ENCODE results near the gene OPCML. TPM values are rescaled to one million over a fixed set of nuclear protein-coding genes. Genes with fewer than 3 reads are reported as not detected.

OPCML gene
- total RNA-seq, 1 donor from 2014 or later: 0.10 TPM

DNA sequence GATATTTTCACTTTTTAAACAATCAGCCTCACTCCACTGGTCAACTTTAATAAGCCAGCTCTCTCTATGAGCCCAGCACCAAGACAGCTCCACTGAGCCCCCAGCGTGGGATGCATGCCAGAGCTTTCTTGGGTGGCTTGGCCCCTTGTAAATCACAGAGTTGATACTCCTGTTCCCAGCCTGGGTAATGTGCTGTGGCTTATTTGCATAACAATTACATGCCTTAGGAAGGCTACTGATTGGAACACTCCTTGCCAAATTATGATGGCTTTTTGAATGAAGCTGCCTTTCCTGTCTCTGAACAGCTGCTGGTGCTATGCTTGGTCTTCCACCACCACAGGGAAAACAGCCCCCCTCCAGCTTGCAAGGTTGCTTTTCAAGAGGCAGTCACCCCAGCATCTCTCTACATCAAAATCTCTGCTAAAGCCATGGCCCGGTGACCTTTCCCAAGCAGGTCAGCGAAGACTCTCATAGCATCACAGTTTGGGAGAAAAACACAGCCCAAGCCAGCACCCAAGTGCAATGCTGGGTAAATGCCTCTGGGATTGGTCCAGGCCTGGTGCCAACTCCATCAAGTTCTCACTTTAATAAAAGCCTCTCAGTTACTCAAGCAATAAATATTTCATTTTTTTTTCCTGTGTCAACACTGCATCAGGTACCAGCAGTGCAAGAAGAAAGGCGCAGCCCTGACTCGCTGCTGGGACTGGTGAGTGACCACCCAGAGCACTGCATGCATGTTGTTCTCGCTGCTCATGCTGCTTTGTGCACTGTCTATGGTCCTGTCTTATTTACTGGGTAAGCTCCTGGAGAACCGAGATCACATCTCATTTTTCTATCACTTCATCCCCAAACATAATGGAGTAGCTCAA, 549.3 kb downstream of the OPCML start:
- no peak for DNase-seq (ENCODE audit: low spot score)

DNA sequence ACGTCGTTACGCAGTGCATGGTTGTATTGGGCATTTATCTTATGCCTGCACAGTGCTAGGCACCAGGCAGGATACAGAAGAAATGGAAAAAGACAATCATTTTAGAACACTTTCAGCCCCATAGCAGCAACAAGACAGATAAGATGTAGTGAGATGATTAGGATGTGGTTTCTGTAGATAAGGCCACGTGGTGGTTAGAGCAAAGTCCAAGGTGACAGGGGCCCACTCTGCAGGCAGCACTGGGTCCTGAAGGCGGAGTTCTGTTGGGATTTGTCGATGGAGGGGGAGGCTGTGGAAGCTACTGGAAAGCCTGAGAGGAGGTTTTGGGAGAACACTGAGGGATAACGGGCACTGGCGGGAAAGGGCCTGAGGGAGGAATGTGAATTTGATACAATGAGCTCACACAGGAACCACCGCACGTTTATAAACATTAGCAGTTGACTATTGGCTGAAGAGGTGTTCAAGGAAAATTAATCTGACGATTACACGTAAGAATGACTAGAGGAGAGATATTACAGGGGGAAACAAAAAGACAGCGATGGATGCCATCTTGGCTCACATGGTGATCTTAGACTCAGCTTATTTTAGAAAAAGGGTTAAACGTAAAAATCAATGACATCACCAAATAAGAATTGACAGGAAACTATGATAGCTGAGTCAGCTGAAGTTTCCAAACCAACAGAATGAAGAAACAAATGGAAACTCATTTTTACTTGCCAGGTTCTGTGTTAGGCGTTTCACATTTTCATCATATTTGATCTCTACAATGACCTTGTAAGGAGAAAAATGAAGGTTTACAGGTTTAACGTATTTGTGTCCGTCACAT, 551.0 kb downstream of the OPCML start:
- no peak for DNase-seq (ENCODE audit: low spot score)

DNA sequence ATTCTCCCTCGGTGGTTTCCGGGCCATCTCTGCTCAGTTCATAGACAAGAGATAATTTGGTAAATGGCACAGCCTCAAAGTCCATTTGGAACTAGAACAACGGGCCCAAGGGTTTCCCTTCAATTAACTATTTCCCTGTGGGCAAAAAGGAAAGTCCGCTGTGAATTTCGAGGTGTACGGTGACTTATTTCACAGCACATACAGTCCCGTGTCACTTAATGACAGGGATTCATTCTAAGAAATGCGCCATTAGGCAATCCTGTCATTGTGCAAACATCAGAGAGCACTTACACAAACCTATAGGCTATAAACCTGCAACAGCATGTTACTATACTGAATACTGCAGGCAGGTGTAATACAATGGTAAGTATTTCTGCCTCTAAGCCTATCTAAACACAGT, 551.6 kb downstream of the OPCML start:
- no peak for DNase-seq (ENCODE audit: low spot score)

DNA sequence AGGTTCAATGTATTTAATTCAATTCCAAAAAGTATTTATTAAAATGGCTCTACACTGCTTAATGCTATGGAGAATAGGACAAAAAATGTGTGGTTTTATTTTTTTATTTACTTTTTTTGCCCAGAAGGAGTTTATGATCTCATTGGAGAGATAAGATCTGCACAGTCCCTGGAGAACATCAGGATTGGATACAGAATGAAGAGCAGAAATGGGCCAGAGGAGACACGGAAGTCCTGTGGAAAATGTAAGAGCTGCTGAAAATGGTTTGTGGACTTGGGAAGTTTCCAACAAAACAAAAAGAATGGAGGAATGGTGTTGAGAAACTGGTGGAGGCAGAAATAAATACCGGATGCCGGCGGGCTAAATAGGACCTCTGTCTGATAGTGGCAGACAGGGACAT, 554.6 kb downstream of the OPCML start:
- DNase-seq (ENCODE audit: low spot score): no peak

DNA sequence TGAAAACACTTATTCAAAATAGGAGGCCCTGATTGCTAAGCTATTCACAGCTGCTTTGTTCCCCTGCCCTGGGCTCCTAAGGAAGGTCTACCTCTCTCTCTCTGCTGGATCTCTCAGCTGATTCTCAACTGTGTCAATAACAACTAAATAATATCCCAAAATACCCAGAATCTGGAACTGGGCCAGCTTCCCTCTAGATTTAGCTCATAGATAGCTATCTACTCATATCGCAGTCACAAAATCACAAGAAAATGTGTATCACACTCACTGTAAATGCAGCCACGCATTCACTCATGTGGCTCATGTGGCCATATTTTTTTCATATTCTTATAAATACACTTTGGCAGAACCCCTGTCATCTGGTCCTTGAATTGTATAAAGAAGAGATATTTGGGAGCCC, 555.1 kb downstream of the OPCML start:
- no peak for DNase-seq (ENCODE audit: low spot score)

DNA sequence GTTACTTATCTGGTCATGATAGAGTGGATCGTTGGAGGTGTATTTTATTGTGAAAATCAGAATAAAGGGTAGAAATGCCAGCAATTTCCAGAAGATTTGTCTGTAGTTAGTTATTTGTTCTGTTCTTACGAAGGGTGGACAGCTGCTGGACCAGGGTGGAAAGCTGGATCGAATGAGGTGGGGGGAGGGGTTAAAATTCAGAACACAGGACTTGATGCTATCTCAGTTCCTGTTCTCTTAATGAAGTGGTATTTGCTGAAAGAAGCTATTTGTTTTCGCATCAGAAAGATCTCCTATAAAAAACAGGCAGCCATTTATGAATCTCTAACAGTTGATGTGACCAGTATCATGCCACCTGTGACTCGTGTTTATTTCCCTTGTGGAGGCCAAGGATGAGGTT, 556.2 kb downstream of the OPCML start:
- no peak for DNase-seq (ENCODE audit: low spot score)

DNA sequence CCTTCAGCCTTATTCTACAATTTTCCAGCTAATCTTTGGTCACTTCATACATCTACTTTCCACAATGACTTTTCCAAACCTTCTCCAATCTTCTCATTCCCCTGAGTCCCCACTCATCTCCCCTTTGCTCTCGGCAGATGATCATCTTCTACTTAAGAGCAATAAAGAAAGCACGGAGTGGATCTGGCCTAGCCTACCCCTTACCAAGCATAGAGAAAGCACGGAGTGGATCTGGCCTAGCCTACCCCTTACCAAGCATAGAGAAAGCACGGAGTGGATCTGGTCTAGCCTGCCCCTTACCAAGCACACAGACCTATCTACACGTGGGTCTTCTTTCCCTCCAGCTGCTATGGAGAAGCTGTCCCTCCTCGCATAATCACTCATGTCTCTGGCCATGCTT, 558.6 kb downstream of the OPCML start:
- no peak for DNase-seq (ENCODE audit: low spot score)

DNA sequence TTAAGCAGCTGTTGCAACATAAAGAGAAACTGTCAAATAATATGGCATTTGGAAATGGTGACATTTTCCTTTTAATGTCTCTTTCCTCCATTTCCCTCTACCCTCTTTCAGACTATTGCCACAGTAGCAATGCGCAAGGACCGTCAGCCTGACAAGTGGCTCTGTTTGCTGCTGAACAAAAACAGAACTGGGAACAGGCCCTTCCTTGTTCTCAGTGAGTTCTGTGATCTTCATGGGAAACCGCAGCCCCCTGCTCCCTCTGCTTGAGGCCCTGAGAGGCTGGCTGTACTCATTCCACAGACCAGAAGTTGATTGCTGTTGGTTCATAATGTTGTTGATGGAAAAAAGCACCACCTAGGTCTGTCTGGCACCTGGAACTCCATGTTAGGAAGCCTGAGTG, 559.7 kb downstream of the OPCML start:
- DNase-seq (ENCODE audit: low spot score): no peak

DNA sequence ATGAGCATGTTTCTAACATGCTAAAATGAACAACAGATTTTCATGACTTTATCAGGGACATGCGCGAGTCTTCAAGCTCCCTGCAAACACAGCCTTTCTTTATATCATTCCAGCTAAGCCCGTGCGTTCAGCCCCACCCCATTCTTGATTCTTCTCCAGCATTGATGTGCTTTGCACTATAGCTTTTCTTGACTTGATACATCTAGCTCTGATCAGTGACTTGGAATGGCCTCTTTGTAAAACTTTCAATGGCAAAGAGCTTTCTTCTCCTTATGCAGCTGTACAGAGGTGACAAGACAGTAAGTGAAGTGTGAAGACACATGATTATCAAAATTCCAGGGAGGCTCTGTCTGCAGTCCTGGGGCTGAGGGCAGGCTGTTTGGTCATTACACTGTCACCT, 561.0 kb downstream of the OPCML start:
- DNase-seq (ENCODE audit: low spot score): no peak

DNA sequence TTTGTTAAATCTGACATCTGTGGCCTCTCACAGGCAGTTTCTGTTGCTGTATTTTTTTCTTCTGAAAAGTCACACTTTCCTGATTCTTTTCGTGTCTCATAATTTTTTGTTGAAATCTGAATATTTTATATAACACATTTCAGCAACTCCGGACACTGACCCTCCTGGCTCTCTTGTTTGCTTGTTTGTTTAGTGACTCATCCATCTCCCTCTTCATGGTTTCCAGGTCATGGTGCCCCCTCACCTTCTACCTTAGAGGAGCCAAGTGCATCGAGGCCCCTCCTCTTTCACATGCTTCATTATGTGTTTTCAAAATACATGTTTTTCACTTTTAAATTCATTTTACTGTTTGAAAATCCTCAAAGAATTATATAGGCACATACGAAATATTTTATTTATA, 562.4 kb downstream of the OPCML start:
- no peak for DNase-seq (ENCODE audit: low spot score)

DNA sequence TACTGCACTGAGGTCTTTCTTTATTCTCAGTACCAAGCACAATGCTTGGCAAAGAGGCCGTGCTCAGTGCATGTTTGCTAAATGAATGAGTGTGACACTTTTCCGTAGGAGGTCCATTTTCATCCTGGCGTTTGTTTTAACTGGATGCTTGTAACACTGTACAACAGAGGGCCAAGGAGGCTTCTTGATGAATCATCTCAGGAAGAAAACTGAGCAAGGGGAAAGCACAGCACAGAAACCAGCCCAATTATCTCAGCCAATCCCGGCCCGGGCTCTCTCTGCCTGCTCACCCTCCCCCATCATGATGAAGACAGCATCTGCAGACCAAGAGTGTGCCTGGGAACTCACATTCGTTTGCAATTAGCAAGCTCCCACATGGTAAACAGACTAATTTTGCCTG, 570.3 kb downstream of the OPCML start:
- no peak for DNase-seq (ENCODE audit: low spot score)

DNA sequence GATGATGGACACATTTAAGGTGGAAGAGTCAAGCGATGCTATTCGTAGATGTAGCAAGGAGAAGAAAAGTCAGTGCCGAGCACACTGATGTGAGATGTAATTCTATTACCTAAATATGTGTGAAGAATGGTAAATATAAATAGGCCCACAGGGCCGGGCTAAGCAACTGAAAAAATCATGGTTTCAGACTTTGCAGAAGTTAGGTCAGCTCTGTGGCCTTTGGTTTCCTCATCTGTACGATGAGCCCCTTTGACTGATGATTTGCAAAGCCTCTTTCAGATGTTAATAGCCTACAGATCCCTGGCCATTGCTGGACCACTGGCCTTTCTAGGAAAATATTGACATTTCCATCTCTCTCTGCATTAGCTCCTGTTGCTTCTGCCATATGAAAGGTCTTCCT, 570.8 kb downstream of the OPCML start:
- no peak for DNase-seq (ENCODE audit: low spot score)

DNA sequence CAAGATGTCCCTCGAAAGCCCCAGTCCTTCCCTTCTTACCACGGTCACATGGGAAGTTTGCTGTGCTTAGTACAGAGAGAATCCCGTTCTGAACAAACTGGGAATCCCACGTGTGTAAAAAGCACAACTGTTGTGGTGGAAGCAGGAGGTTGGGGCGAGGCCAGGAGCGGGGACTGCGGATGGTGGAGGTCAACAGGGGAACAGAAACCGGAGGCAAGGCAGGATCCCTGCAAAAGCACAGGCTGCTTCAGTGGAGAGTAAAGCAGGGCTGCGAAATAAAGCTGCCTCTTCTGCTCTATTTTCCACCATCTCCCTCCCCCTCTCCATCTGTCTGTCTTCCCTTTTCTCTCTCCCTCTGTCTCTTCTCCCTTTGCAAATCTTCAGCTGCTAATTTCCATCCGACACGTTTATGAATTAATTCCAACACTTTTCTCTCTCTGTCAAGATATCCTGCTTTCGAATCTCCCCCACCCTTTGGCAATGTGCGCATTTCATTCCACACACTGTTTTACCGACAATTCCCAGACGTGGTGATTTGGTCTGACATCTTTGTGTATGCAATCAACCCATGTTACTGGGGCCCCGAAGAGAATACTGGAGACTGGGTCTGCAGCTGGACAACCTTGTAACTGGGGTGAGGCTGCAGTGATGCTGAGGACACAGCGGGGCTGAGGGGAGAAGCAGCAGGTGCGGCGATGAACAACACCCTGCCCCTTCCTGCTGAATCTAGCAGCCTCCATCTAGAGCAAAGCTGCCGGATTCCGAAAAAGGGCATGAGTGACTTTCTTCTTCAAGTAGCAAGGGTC, 571.8 kb downstream of the OPCML start:
- DNase-seq (ENCODE audit: low spot score): no peak

DNA sequence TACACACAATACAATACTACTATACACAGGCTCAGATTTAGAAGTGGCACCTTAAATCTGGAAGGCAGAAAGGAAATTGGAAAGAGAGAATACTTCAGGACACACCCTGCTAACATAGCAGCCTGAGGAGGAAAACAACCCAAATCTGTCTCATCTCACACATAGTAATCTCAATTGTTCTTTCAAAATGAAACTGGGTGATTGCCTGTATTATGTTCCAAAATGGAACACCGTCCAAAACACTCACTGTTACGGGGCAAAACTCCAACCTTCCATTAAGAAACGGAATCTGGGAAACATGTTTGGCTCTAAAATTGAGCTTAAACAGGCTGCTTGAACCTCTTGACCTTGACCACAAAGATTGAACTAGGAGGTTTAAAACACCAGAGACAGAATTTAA, 572.6 kb downstream of the OPCML start:
- no peak for DNase-seq (ENCODE audit: low spot score)

DNA sequence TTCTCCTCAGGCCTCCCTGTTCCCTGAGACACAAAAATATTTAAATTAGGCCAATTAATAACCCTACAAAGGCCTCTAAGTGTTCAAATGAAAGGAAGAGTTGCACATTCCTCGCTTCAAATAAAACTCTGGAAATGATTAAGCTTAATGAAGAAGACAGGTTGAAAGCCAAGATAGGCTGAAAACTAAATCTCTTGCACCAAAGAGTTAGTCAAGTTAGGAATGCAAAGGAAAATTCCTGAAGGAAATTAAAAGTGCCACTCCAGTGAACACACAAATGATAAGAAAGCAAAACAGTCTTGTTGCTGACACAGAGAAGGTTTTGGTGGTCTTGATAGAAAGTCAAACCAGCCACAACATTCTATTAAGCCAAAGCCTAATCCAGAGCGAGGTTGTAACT, 574.4 kb downstream of the OPCML start:
- DNase-seq (ENCODE audit: low spot score): no peak

DNA sequence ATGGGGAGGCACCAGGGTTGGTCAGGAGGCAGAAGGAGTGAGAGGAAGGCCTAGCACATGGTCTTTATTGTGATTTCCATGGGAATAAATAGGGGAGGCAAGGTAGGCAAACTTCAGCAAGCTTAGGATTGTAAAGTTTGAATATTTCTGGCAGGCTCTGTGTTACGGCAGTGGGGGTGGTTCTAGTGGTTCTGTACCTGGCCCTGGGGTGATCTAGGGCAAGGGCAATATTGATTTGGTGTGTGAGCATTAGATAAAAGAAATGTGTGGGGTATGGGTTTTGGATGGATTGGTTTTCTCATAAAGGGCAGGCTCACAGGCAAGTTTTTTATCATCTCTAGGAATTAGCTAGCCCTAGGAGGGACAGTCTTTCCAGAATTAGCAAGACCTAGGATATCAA, 584.0 kb downstream of the OPCML start:
- DNase-seq (ENCODE audit: low spot score): no peak

DNA sequence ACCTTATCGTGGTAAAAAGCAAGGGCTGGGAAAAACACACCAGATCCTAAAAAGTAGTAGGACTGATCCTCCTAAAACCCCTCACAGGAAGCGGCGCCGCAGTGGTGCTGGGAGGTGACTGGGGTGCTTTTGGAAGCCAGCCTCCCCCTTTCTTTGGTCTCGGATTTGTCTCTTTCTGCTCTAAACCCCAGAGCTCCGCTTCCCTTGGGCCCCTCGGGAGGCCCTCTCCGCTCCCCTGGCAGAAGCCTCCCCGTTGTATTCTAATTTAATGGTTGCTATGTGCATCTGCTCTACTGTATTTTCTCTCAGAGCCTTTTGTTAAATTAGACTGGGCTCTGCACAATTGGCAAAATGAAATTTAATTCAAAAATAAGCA, 587.7 kb downstream of the OPCML start:
- DNase-seq (ENCODE audit: low spot score): no peak

DNA sequence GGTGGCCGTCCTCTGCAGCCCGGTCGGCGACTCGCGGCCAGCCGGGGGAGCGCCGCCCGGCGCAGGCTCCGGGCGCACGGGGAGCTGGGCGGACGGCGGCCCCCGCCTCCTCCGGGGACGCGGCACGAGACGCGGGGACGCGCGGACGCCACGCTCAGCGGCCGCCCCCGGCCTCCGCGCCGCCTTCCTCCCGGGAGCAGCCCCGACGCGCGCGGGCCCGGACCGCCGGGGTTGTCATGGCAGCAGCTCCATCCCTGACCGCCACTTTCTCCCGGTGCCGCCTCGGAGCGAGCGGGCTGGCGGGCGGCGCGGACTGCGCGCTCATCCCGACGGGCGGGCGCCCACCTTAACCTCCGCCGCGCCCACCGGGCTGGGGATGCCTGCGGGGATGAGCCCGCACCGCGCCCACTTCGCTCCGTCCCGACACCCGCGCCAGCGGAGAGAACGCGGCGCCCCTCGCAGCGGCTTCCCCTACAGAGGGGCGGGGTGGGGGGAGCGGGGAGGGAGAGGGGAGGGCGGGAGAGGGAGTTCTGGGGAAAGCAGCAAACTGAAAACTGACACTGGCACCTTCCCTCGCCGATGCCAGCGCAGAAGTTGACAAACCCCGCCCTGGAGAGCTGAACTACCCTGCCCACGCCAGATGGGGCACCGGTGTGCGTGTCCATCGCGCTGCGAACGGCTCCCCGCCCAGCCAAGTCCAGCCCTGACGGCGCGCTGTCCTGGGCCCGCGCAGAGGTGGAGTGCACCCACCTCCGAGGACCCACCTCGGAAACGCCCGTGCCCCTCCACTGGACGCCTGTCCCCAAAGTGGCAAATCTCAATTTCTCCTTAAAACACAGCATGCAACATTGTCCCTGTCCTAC, 588.4 kb downstream of the OPCML start:
- DNase-seq (ENCODE audit: low spot score): no peak

DNA sequence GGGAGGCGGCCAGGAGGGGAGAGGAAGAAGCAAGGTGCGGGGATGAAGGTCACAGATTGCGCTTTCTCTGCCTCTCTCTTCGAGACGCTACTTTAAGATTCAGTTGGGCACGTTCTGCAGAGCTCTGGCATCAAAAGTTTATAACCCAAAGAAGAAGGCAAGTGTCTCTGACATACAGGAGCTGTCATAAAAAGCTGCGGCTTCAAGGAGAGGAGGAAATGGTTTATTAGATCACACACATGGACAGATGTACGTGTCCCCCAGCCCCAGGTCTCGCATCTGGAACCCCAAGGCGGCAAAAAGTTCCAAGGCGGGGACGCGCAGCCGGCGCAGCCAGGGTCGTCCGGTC, 589.0 kb downstream of the OPCML start:
- DNase-seq (ENCODE audit: low spot score): no peak

DNA sequence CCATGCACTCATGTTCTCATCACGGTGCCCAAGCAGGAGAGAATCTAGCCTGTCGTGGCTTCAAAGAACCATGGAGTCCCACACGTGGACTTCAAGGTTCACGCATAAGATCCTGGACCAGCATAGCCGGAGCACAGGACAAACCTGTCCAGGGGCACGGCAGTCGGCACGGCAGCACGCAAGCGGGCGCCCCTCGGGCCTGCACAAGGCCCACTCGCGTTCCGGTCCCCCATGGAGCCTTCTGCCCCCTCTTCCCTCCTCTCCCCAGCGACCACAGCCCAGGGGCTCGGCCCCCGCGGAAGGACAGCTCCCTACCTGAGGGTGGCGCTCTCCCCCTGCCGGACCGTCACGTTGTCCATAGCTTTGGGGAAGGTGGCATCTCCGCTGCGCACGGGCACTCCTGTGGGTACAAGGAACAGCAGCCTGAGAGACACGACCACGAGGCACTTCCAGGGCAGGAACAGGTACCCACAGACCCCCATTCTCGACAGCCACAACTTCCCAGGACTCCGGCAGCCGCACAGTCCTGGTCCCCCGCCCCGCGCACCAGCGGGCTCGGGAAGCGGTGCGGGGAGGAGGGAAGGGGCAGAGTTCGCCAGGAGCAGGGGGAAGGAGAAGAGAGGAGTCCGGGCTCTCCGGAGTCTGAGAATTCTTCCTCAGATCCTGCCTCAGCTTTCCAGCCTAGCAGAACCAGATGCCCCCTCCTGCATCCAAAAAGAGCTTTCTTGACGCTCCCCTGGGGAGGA, 589.5 kb downstream of the OPCML start:
- DNase-seq (ENCODE audit: low spot score): no peak

DNA sequence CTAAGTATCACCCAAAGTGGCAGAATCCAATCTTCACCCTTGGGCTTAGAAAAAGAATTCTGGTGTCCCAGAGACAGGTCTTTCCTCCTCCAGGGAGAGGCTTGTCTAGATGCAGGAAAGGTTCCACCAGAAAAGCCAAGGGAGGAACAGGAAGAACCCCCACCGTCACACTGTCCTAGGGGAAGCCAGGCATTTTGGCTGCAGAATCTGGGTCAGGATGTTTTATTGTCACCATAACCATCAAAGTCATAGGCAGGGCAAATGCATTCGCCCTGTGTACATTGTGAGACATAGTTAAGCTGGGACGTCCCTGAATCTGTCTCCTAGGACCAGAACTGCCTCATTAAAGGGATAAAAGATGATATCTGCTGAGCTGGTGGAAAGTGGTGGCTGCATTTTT, 590.5 kb downstream of the OPCML start:
- no peak for DNase-seq (ENCODE audit: low spot score)
